GM12878 (cell line): ENCODE measurements around the gene IPPK. TPM values are rescaled to one million over a fixed set of nuclear protein-coding genes. Genes with fewer than 3 reads are reported as not detected.

ENCODE experiments used
- ATAC-seq: fragments of 200-7000 bp; cut with Tn5 transposase; 3 replicates; pipeline ENCODE4 v1.9.1; 2020; ENCODE audit warnings: mild to moderate bottlenecking, moderate library complexity
- BruUV-seq: library from RNA; stranded (reverse); fragments of 400-500 nt; replicated peaks from 2 replicates; lab custom pipeline; 2021; lab: Mats Ljungman, UMichigan
- CTCF ChIA-PET: fragments of 300-600 bp; sonication (Branson Sonifier 250); formaldehyde crosslinking; extraction: SDS; loops from one replicate; lab custom pipeline; 2021; ENCODE audit warnings: inconsistent platforms; lab: Yijun Ruan, JAX
- POLR2A ChIA-PET: fragments of 350-600 bp; formaldehyde crosslinking; extraction: SDS; loops from one replicate; lab custom pipeline; 2021; ENCODE audit warnings: inconsistent platforms; lab: Charles Lee
- RAD21 ChIA-PET: fragments of 300-600 bp; sonication (Branson Sonifier 250); formaldehyde crosslinking; loops from one replicate; lab custom pipeline; 2023; ENCODE audit warnings: antibody characterized with exemption; ENCODE audit not compliant: unreplicated experiment; lab: Charles Lee
- SMC1A ChIA-PET: fragments of 300-600 bp; sonication (Branson Sonifier 250); formaldehyde crosslinking; loops from one replicate; lab custom pipeline; 2023; ENCODE audit not compliant: unreplicated experiment, uncharacterized antibody; lab: Charles Lee
- DNase-seq: peaks from one replicate; pipeline ENCODE4 v3.0.0-alpha.2; 2011; ENCODE audit warnings: low read depth, low spot score
- FAIRE-seq: peaks from 3 replicates; lab custom pipeline; 2011; peaks lifted over from hg19 to GRCh38; lab: Jason Lieb, UNC
- H2AFZ ChIP-seq: 2 replicates; pipeline ENCODE4 v1.6.0; 2011; ENCODE audit warnings: low read depth, low read length, control low read depth; ENCODE audit not compliant: control insufficient read depth
- H3K27ac ChIP-seq: 2 replicates; pipeline ENCODE4 v1.5.1; 2011; ENCODE audit warnings: control low read depth; ENCODE audit not compliant: control insufficient read depth, insufficient read depth
- H3K27me3 ChIP-seq, 2 experiments: replicated peaks in 1 of 2; 2 replicates each; pipeline versions ENCODE4 v1.6.0 to v1.6.1; 2011; ENCODE audit warnings: low read length in 1 of 2; ENCODE audit not compliant: control insufficient read depth in 2 of 2, insufficient read depth in 2 of 2
- H3K36me3 ChIP-seq, 2 experiments: 2 replicates each; pipeline ENCODE4 v1.5.1; 2011; ENCODE audit warnings: low read length in 1 of 2; ENCODE audit not compliant: control insufficient read depth in 2 of 2, insufficient read depth in 2 of 2
- H3K4me1 ChIP-seq: 2 replicates; pipeline ENCODE4 v1.6.1; 2011; ENCODE audit warnings: mild to moderate bottlenecking, low read length, moderate library complexity, mixed read lengths; ENCODE audit not compliant: control insufficient read depth, insufficient read depth
- H3K4me2 ChIP-seq: 2 replicates; pipeline ENCODE4 v1.6.0; 2011; ENCODE audit warnings: control low read depth; ENCODE audit not compliant: control insufficient read depth, insufficient read depth
- H3K4me3 ChIP-seq: fragments of 200-600 bp; sonication (generic); 2 replicates; pipeline ENCODE4 v1.5.1; 2016
- H3K79me2 ChIP-seq: 2 replicates; pipeline ENCODE4 v1.6.0; 2011; ENCODE audit warnings: low read length; ENCODE audit not compliant: control insufficient read depth, insufficient read depth
- H3K9ac ChIP-seq: 2 replicates; pipeline ENCODE4 v1.8.0; 2011; ENCODE audit warnings: low read length, control low read depth, mixed read lengths; ENCODE audit not compliant: control insufficient read depth, insufficient read depth
- H3K9me3 ChIP-seq: replicated peaks from 3 replicates; pipeline ENCODE4 v1.5.1; 2011; ENCODE audit warnings: mild to moderate bottlenecking, low read length; ENCODE audit not compliant: control insufficient read depth, insufficient read depth
- H4K20me1 ChIP-seq: 2 replicates; pipeline ENCODE4 v1.6.0; 2011; ENCODE audit not compliant: control insufficient read depth, insufficient read depth
- CHD4 ChIP-seq: fragments of 200-600 bp; sonication (generic); IDR thresholded peaks from 2 replicates; pipeline ENCODE4 v1.6.1; 2016; ENCODE audit warnings: mild to moderate bottlenecking
- ETV6 ChIP-seq, 2 experiments: fragments of 450-650 bp in 1 of 2; IDR thresholded peaks in 1 of 2; conservative IDR thresholded peaks in 1 of 2; 2 replicates each; pipeline ENCODE4 v1.6.1; 2014; ENCODE audit warnings: antibody characterized with exemption in 1 of 2, borderline replicate concordance in 1 of 2, low read depth in 1 of 2, mild to moderate bottlenecking in 1 of 2, moderate library complexity in 1 of 2
- FOXK2 ChIP-seq: fragments of 450-650 bp; IDR thresholded peaks from 2 replicates; pipeline ENCODE4 v1.6.1; 2017; ENCODE audit warnings: mild to moderate bottlenecking, moderate library complexity
- IKZF2 ChIP-seq, 2 experiments: fragments of 450-650 bp; IDR thresholded peaks; 2 replicates each; pipeline ENCODE4 v1.6.1; 2017; ENCODE audit warnings: mild to moderate bottlenecking in 2 of 2, moderate library complexity in 2 of 2
- IRF4 ChIP-seq: IDR thresholded peaks from 2 replicates; pipeline ENCODE4 v1.6.1; 2011; ENCODE audit warnings: low read depth, low read length
- LARP7 ChIP-seq: fragments of 450-650 bp; IDR thresholded peaks from 2 replicates; pipeline ENCODE4 v1.6.1; 2017; ENCODE audit warnings: mild to moderate bottlenecking
- MTA2 ChIP-seq: fragments of 450-650 bp; IDR thresholded peaks from 2 replicates; pipeline ENCODE4 v1.6.1; 2016; ENCODE audit warnings: low read depth, mild to moderate bottlenecking, moderate library complexity
- MTA3 ChIP-seq: IDR thresholded peaks from 2 replicates; pipeline ENCODE4 v1.6.1; 2012; ENCODE audit warnings: low read length, inconsistent platforms, borderline replicate concordance
- MXI1 ChIP-seq: fragments of 150-350 bp; IDR thresholded peaks from 2 replicates; pipeline ENCODE4 v1.6.1; 2011; ENCODE audit warnings: low read depth, mild to moderate bottlenecking, inconsistent platforms, low read length, improper control_type of control experiment
- NFXL1 ChIP-seq: fragments of 450-650 bp; IDR thresholded peaks from 2 replicates; pipeline ENCODE4 v1.6.1; 2017; ENCODE audit warnings: antibody characterized with exemption, mild to moderate bottlenecking, borderline replicate concordance
- NR2C1 ChIP-seq: fragments of 450-650 bp; IDR thresholded peaks from 2 replicates; pipeline ENCODE4 v1.6.1; 2017; ENCODE audit warnings: antibody characterized with exemption, mild to moderate bottlenecking, moderate library complexity
- SMARCA5 ChIP-seq: fragments of 450-650 bp; IDR thresholded peaks from 2 replicates; pipeline ENCODE4 v1.6.1; 2017; ENCODE audit warnings: mild to moderate bottlenecking
- SUPT20H ChIP-seq: IDR thresholded peaks from 2 replicates; pipeline ENCODE4 v1.6.1; 2011; ENCODE audit warnings: low read depth, mild to moderate bottlenecking, low read length, moderate library complexity, borderline replicate concordance; ENCODE audit not compliant: control insufficient read depth
- WGBS: methylation state at CpG from one replicate; pipeline ENCODE4 v1.1.6; 2016; ENCODE audit warnings: low lambda C conversion rate; ENCODE audit not compliant: insufficient replicate concordance, insufficient coverage; ENCODE audit errors: missing lambda C conversion rate; 5-methylcytosine and 5-hydroxymethylcytosine counted together
- in situ Hi-C: fragments of 300-500 bp; cut with MboI; formaldehyde crosslinking; loops from 9 replicates; pipeline ENCODE4 v1.14.3; 2018; ENCODE audit warnings: mixed read lengths
- intact Hi-C: fragments of 100-400 bp; cut with micrococcal nuclease; formaldehyde crosslinking; loops from one replicate; pipeline ENCODE4 v1.14.2; 2022; ENCODE audit not compliant: unreplicated experiment
- polyA plus RNA-seq, 11 experiments: library from polyadenylated mRNA; depleted of rRNA in 4 of 11; unstranded in 6 of 11; stranded (reverse) in 5 of 11; fragments of >200 nt; fragmentation: Nextera tagmentation in 4 of 11; fragmentation: Illumina TruSeq in 1 of 11; extraction: Ambion mirVana in 4 of 11; extraction: Trizol in 1 of 11; gene quantifications; 1 replicate in 1 of 11; 2 replicates in 10 of 11; pipeline versions ENCODE4 v1.2.1 to v1.2.3, GENCODE V29; 2011 to 2016; ENCODE audit warnings: inconsistent platforms in 2 of 11, missing spikeins in 2 of 11, low read depth in 1 of 11
- total RNA-seq, 4 experiments: library from RNA; depleted of rRNA in 3 of 4; stranded (reverse); fragments of >200 nt in 3 of 4; fragmentation: Illumina TruSeq in 1 of 4; extraction: Trizol in 1 of 4; gene quantifications; 2 replicates each; pipeline versions ENCODE4 v1.2.1 to v1.2.3, GENCODE V29; 2013 to 2021
- TF ChIP-seq, protein P1 (sequence below): fragments of 450-650 bp; IDR thresholded peaks from 2 replicates; pipeline ENCODE4 v1.6.1; 2017; ENCODE audit warnings: mild to moderate bottlenecking, moderate library complexity
- TF ChIP-seq, protein P2 (sequence below): fragments of 450-650 bp; formaldehyde crosslinking; IDR thresholded peaks from 2 replicates; pipeline ENCODE4 v1.5.0; 2022; ENCODE audit warnings: mild to moderate bottlenecking, missing genetic modification characterization

Gene IPPK
- total and polyA plus RNA-seq, 10 of the 15 experiments (the other 5 are each of a cell fraction or from before 2014, with no cell fraction given) = 2.1 to 22.1 (median 11.4) TPM

DNA sequence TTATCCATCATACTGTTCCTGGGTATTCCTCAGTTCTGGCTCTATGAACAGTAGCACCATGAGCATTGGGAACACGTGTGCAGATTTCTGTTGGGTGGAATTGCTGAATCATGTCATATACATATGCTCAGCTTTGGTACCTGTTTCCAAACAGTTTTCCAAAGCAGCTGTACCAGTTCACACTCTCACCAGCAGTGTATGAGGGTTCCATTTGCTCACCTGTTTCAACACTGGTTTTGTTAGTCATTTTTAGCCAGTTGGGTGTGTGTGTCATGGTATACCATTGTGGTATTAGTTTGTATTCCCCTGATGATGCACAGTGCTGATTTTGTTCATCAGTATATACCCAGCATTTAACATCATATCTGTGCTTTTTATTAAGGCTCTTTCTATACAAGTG is 77.4 kb downstream of the IPPK start:
- H3K4me1 ChIP-seq = no peaks in the 10 kb centered on the region
- H2AFZ ChIP-seq = no peak overlapping the region
- intact Hi-C loops (no loop called here), in situ Hi-C loops (no loop called here)
- H3K27me3 ChIP-seq = no peaks in the 10 kb centered on the region
- H3K27ac ChIP-seq = no peak overlapping the region
- FAIRE-seq (no peak), DNase-seq (no peak), ATAC-seq (no peak)
- H3K4me3 ChIP-seq = no peak overlapping the region
- ChIA-PET RAD21 (no interaction called here), SMC1A (interaction anchor here (0.5 to 1.2 kb wide), 2 partner anchors 9 to 97 kb away, joined by 3 to 4 read pairs; no protein-coding TSS in a partner anchor), CTCF (no interaction called here), POLR2A (no interaction called here)
- H3K9me3 ChIP-seq = no peaks in the 10 kb centered on the region
- H3K9ac ChIP-seq = no peak overlapping the region
- no peaks in the 10 kb centered on the region for H4K20me1 ChIP-seq
- 100% methylated on average over 1 of the region's 1 CpG for WGBS
- H3K79me2 ChIP-seq = no peaks in the 10 kb centered on the region
- TF ChIP-seq SUPT20H (no peak), MXI1 (no peak), ETV6 (conservative IDR thresholded peaks at IDR 0.05 in 1 of 2, IDR thresholded peaks at IDR 0.05 in 1 of 2; ENCODE audit: borderline replicate concordance in 1 of 2, low read depth in 1 of 2) (no peak), FOXK2 (no peak), NR2C1 (no peak), MTA3 (no peak), CHD4 (no peak), LARP7 (no peak), MTA2 (no peak), SMARCA5 (no peak), IRF4 (no peak), NFXL1 (no peak), IKZF2 (IDR thresholded peaks at IDR 0.05) (no peak)
- TF ChIP-seq, protein P1, sequence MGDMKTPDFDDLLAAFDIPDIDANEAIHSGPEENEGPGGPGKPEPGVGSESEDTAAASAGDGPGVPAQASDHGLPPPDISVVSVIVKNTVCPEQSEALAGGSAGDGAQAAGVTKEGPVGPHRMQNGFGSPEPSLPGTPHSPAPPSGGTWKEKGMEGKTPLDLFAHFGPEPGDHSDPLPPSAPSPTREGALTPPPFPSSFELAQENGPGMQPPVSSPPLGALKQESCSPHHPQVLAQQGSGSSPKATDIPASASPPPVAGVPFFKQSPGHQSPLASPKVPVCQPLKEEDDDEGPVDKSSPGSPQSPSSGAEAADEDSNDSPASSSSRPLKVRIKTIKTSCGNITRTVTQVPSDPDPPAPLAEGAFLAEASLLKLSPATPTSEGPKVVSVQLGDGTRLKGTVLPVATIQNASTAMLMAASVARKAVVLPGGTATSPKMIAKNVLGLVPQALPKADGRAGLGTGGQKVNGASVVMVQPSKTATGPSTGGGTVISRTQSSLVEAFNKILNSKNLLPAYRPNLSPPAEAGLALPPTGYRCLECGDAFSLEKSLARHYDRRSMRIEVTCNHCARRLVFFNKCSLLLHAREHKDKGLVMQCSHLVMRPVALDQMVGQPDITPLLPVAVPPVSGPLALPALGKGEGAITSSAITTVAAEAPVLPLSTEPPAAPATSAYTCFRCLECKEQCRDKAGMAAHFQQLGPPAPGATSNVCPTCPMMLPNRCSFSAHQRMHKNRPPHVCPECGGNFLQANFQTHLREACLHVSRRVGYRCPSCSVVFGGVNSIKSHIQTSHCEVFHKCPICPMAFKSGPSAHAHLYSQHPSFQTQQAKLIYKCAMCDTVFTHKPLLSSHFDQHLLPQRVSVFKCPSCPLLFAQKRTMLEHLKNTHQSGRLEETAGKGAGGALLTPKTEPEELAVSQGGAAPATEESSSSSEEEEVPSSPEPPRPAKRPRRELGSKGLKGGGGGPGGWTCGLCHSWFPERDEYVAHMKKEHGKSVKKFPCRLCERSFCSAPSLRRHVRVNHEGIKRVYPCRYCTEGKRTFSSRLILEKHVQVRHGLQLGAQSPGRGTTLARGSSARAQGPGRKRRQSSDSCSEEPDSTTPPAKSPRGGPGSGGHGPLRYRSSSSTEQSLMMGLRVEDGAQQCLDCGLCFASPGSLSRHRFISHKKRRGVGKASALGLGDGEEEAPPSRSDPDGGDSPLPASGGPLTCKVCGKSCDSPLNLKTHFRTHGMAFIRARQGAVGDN = no peak
- TF ChIP-seq, protein P2, sequence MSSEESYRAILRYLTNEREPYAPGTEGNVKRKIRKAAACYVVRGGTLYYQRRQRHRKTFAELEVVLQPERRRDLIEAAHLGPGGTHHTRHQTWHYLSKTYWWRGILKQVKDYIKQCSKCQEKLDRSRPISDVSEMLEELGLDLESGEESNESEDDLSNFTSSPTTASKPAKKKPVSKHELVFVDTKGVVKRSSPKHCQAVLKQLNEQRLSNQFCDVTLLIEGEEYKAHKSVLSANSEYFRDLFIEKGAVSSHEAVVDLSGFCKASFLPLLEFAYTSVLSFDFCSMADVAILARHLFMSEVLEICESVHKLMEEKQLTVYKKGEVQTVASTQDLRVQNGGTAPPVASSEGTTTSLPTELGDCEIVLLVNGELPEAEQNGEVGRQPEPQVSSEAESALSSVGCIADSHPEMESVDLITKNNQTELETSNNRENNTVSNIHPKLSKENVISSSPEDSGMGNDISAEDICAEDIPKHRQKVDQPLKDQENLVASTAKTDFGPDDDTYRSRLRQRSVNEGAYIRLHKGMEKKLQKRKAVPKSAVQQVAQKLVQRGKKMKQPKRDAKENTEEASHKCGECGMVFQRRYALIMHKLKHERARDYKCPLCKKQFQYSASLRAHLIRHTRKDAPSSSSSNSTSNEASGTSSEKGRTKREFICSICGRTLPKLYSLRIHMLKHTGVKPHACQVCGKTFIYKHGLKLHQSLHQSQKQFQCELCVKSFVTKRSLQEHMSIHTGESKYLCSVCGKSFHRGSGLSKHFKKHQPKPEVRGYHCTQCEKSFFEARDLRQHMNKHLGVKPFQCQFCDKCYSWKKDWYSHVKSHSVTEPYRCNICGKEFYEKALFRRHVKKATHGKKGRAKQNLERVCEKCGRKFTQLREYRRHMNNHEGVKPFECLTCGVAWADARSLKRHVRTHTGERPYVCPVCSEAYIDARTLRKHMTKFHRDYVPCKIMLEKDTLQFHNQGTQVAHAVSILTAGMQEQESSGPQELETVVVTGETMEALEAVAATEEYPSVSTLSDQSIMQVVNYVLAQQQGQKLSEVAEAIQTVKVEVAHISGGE (CRISPR knock-in tag) = no peak
- no peak overlapping the region for H3K4me2 ChIP-seq
- no peaks in the 10 kb centered on the region for H3K36me3 ChIP-seq
- no TSS peak for BruUV-seq
